ENCODE measurements around the gene SAFB2.

The SAFB2 gene

GRCh38 chr19:5632241-5632612 is 9.7 kb upstream of the SAFB2 start:
- DNase-seq (ENCODE audit: insufficient read length): no peak
- no peak for FAIRE-seq
- TF ChIP-seq POLR2AphosphoS5 (IDR thresholded peaks at IDR 0.05; ENCODE audit: low read depth, low read length) (no peak), TAF1 (IDR thresholded peaks at IDR 0.05; ENCODE audit: borderline replicate concordance, low read depth, low read length) (no peak), POLR2A (IDR thresholded peaks at IDR 0.05; ENCODE audit: low read depth, low read length) (no peak)

- TF ChIP-seq POLR2A (IDR thresholded peaks at IDR 0.05; ENCODE audit: low read depth, low read length): no peak
- no peak for DNase-seq (ENCODE audit: insufficient read length)
- FAIRE-seq: no peak
Measured at GRCh38 chr19:5631567-5632240, 9.1 kb upstream of the SAFB2 start.

DNA sequence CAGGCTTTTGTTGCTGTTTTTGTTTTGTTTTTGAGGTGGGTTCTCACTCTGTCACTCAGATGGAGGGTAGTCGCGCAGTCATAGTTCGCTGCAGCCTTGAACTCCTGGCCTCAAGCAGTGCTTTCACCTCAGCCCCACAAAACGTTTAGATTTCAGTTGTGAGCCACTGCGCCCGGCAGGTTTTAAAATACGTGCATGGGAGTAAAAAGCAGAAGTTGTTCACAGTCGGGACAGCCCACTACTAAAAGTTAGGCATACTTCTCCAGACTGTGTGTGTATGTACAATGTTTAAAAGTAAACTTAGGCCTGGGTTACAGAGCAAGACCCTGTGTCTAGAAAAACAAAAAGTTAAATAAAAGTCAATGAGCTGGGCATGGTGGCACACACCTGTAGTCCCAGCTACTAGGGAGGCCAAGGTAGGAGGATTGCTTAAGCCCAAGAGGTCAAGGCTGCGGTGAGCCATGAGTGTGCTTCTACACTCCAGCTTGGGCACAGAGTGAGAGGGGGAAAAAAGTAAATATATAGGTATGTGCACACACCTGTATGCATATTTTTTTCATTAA is 6.4 kb upstream of the SAFB2 start:
- peak; percentile 78 for FAIRE-seq
- no peak for TF ChIP-seq POLR2A (IDR thresholded peaks at IDR 0.05; ENCODE audit: low read depth, low read length)
- no peak for TF ChIP-seq TAF1 (IDR thresholded peaks at IDR 0.05; ENCODE audit: borderline replicate concordance, low read depth, low read length)
- no peak for TF ChIP-seq POLR2AphosphoS5 (IDR thresholded peaks at IDR 0.05; ENCODE audit: low read depth, low read length)

DNA sequence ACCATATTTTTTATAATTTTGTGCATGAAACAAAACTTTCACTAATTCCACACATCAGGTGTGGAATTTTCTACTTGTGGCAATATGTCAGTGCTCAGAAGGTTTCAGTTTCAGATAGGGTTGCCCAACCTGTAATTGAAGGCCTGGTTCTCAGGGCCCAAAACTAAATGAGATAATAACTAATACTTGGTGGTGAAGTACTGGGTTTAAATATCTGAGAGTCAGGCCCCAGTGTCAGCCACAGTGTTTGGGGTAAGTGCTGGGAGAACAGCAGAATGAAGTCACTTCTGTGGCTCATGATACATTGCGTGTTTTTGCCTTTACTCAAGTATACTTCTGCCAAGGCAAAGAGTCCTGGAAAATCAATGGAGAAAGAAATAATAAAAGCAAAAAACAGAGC is 5.9 kb upstream of the SAFB2 start:
- no peak for FAIRE-seq

More for the DNA sequence above, 6.4 kb upstream of the SAFB2 start:
- no peak for DNase-seq (ENCODE audit: insufficient read length)

DNA sequence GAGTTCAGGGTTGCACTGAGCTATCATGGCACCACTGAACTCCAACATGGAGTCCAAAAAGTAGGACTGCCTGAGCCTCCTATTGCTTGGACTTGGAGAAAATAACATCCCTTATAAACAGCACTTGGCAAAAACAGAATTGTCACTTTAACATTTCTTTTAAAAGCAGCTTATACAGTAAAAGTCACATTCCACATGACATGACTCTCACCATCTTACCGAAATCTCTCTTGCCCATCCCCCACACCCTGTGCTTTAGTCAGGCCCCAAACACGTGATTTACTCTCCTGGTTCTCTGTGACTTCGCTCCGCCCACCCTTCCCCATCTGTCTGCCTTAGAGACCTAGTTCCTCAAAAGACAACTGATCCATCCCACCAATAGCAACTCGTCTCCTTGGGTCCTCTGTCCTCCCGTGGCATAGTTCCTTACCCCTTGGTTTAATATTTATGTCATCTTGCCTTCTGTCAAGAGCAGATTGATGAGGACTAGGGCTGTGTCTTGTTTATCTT is 4.9 kb upstream of the SAFB2 start:
- FAIRE-seq (peak; percentile 67), DNase-seq (ENCODE audit: insufficient read length) (no peak)
- TF ChIP-seq POLR2A (IDR thresholded peaks at IDR 0.05; ENCODE audit: low read depth, low read length) (no peak), TAF1 (IDR thresholded peaks at IDR 0.05; ENCODE audit: borderline replicate concordance, low read depth, low read length) (no peak), POLR2AphosphoS5 (IDR thresholded peaks at IDR 0.05; ENCODE audit: low read depth, low read length) (no peak)

More for the DNA sequence above, 5.9 kb upstream of the SAFB2 start:
- TF ChIP-seq POLR2AphosphoS5 (IDR thresholded peaks at IDR 0.05; ENCODE audit: low read depth, low read length) (no peak), POLR2A (IDR thresholded peaks at IDR 0.05; ENCODE audit: low read depth, low read length) (no peak), TAF1 (IDR thresholded peaks at IDR 0.05; ENCODE audit: borderline replicate concordance, low read depth, low read length) (no peak)
- DNase-seq (ENCODE audit: insufficient read length): no peak

GRCh38 chr19:5625641-5626040 is 3.1 kb upstream of the SAFB2 start:
- no peak for DNase-seq (ENCODE audit: insufficient read length)
- TF ChIP-seq TAF1 (IDR thresholded peaks at IDR 0.05; ENCODE audit: borderline replicate concordance, low read depth, low read length) (no peak), POLR2A (IDR thresholded peaks at IDR 0.05; ENCODE audit: low read depth, low read length) (no peak; the same call in 1 of the 2 replicates), POLR2AphosphoS5 (IDR thresholded peaks at IDR 0.05; ENCODE audit: low read depth, low read length) (no peak)
- FAIRE-seq: no peak

DNA sequence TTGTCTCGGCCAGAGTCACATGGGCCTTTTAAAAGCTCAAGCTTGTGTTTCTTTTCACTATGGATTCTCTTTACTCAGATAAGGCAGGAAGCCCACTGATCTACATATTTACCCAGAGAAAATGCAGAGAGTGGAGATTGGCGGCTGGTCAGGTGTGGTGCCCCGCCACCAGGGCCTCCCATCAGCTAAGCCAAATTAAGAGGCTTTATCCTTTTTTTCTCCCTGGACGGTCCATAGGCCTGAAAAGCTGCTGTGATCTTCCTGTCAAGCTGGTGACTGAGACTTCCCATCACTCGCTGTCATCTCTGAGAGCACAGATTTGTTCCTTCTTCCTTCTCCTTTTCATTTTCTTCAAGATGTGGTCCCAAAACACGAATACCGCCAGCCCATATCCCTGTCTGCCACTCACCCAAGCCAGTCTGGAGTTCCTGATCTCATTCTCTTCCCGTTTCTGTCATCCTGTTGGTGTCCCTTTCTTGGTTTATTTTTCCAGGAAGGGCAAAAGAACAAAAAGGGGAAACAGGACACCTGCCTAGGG is 2.2 kb upstream of the SAFB2 start:
- FAIRE-seq: no peak
- no peak for TF ChIP-seq POLR2AphosphoS5 (IDR thresholded peaks at IDR 0.05; ENCODE audit: low read depth, low read length)
- no peak for DNase-seq (ENCODE audit: insufficient read length)

- TF ChIP-seq TAF1 (IDR thresholded peaks at IDR 0.05; ENCODE audit: borderline replicate concordance, low read depth, low read length): no peak
- no peak for TF ChIP-seq POLR2AphosphoS5 (IDR thresholded peaks at IDR 0.05; ENCODE audit: low read depth, low read length)
- TF ChIP-seq POLR2A (IDR thresholded peaks at IDR 0.05; ENCODE audit: low read depth, low read length): no peak
- FAIRE-seq (peak; percentile 76), DNase-seq (ENCODE audit: insufficient read length) (no peak)
Measured at GRCh38 chr19:5624018-5624663, 1.6 kb upstream of the SAFB2 start.

DNA sequence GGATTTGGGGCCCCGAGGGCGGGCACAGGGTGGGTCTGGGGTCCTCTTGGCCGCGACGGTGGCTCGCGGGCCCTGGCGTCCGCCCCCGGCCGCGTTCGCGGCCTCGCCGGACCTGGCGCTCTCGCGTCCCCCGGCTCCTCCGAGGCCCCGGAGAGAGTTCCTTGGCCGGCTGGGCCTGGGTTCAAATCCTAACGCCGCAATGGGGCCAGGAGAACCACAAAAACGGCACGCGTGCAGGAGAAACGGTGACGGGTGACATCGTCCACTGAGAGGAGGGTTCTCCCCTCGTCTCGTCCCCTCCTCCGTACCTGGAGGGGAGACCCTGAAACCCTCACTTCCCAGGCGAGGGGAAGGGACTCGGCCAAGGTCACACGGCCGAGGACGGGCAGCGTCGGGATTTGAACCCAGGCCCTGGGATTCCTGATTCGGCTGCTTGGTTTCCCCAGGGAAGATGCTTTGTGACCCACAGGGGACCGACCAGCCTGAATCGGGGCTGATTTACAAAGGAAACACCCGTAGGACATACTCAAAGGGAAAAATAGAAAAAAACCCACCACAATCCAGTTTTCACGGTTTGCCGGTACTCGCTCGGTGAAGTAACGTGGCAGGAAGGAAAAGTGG is 931 bp upstream of the SAFB2 start:
- DNase-seq (ENCODE audit: insufficient read length) (no peak), FAIRE-seq (peak; percentile 78)
- no peak for TF ChIP-seq TAF1 (IDR thresholded peaks at IDR 0.05; ENCODE audit: borderline replicate concordance, low read depth, low read length)
- TF ChIP-seq POLR2AphosphoS5 (IDR thresholded peaks at IDR 0.05; ENCODE audit: low read depth, low read length): no peak
- TF ChIP-seq POLR2A (IDR thresholded peaks at IDR 0.05; ENCODE audit: low read depth, low read length): no peak

DNA sequence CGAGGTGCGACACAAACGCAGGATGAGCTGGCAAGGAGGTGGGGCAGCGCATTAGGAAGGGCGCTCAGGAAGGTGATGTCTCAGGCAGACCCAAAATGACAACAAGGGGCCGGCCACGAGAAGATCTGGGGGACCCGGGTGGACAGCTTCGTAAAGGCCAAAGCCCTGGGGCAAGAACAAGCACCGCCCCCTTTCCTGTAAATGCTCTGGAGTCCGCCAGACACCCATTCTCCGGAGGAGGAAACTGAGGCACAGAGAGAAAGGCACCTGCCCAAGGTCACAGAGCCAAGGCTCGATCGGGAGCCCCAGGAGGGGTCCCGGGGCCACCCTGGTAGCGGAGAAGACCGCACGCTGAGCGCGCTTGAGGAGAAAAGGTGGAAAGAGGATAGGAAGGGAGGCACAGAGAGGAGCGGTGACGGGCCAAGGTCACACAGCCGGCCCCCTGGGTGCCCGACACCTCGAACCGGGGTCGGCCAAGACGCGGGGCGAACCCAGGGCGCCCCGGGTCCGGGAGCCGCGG is 571 bp downstream of the SAFB2 start:
- TF ChIP-seq POLR2AphosphoS5 (IDR thresholded peaks at IDR 0.05; ENCODE audit: low read depth, low read length): no peak
- TF ChIP-seq TAF1 (IDR thresholded peaks at IDR 0.05; ENCODE audit: borderline replicate concordance, low read depth, low read length): no peak
- TF ChIP-seq POLR2A (IDR thresholded peaks at IDR 0.05; ENCODE audit: low read depth, low read length): no peak
- peak; percentile 70 for FAIRE-seq
- DNase-seq (ENCODE audit: insufficient read length): no peak

DNA sequence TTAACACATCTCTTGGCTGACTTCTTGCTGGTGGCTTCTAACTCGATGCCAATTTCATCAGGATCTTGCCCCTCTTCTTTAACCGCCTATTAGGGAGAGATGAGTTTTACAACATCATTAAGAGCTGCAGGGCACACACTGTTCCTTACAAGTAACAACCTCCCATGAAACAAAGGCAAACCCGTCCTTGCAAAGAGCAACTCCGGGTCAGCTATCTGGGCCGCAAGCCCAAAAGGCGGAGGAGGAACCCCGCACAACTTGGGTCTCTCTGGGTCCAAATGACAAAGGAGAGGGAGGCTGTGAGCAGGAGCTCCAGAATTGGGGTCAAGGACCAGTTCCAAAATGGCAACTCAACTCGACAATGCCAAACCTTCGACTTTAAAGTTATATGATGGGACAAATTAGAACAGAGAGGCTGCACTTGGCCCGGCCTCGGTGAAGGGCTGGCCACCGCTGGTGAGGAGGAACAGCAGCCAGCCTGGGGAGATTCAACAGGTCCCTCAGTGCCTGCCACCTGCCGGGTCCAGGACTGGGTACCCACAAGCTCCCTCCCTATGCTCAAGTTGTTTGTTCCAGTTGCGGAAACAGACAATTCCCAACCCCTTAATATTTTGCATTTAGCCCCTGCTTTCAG is 1.1 kb downstream of the SAFB2 start:
- no peak for DNase-seq (ENCODE audit: insufficient read length)
- FAIRE-seq: no peak
- TF ChIP-seq POLR2AphosphoS5 (IDR thresholded peaks at IDR 0.05; ENCODE audit: low read depth, low read length) (no peak), POLR2A (IDR thresholded peaks at IDR 0.05; ENCODE audit: low read depth, low read length) (no peak), TAF1 (IDR thresholded peaks at IDR 0.05; ENCODE audit: borderline replicate concordance, low read depth, low read length) (no peak)

Data from GM12892 (cell line).